GM18517 (cell line): ENCODE data around the gene CFHR4.
"Not testable (repeated sequence)": the region's sequence is repeated elsewhere in the genome, so short reads cannot be mapped to it uniquely, and the experiment has no call there.

ENCODE experiments used
- ATAC-seq: cut with Tn5 transposase; IDR thresholded peaks from one replicate; pipeline ENCODE4 v1.9.1; 2021; ENCODE audit warnings: mild to moderate bottlenecking, moderate library complexity; ENCODE audit not compliant: unreplicated experiment

Gene CFHR4

GRCh38 chr1:196933531-196934189, 45.8 kb downstream of the CFHR4 start:
- ATAC-seq: no peak

- ATAC-seq: not testable (repeated sequence)
These were observed 53.6 kb downstream of the CFHR4 start for GRCh38 chr1:196941474-196941873.

DNA sequence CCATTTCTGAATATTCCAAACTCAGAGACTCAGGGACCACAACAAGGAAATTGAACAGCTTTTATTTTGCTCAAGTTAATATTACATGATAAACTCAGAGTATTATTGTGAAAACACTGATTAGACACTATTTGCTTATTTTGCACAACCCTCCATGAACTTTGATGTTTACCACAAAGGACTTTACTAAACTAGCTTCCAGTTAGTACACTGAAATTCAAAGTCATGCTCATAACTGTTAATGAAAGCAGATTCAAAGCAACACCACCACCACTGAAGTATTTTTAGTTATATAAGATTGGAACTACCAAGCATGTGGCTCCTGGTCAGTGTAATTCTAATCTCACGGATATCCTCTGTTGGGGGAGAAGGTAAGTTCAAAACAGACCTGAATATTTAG, 55.7 kb downstream of the CFHR4 start, which contains the start of gene CFHR2:
TSS of gene CFHR2 (plus strand) at position 171 of the 400 bp plus-strand sequence. CDS start at position 314, 143 bp downstream.
- not testable (repeated sequence) for ATAC-seq

- peak; percentile 86 for ATAC-seq
These were observed 64.0 kb downstream of the CFHR4 start for GRCh38 chr1:196951711-196952394.

DNA sequence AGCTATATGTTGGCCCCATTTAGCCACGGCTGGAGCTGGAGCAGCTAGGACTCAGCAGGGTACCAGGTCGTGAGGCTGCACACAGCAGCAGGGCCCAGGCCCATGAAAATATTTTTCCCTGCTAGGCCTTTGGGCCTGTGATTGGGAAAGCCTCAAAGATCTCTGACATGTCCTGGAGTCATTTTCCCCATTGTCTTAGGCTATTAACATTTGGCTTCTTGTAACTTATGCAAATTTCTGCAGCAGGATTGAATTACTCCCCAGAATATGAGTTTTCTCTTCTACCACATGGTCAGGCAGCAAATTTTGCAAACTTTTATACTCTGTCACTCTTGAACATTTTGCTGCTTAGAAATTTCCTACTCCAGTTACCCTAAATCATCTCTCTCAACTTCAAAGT, 66.9 kb downstream of the CFHR4 start:
- no peak for ATAC-seq

- no peak for ATAC-seq
These were observed 68.1 kb downstream of the CFHR4 start for GRCh38 chr1:196955926-196956325.

GRCh38 chr1:196960854-196961253, 73.0 kb downstream of the CFHR4 start:
- ATAC-seq: peak; percentile 72
